HepG2 (cell line): ENCODE results near the gene MRPL38. TPM values are rescaled to one million over a fixed set of nuclear protein-coding genes. Genes with fewer than 3 reads are reported as not detected.

Experiments used
- BHLHE40 ChIP-seq: IDR thresholded peaks from 2 replicates; pipeline ENCODE4 v1.6.1; 2011; ENCODE audit warnings: low read length, improper control_type of control experiment
- CENPT ChIP-seq: sonication (generic); formaldehyde crosslinking; IDR thresholded peaks from 2 replicates; pipeline ENCODE4 v1.8.0; 2022; ENCODE audit warnings: low read depth, mild to moderate bottlenecking, moderate library complexity, missing genetic modification reagents
- FOXK1 ChIP-seq: sonication (generic); formaldehyde crosslinking; IDR thresholded peaks from 2 replicates; pipeline ENCODE4 v1.4.0; 2020; ENCODE audit warnings: low read depth, missing genetic modification reagents, borderline replicate concordance
- GTF2F1 ChIP-seq: fragments of 150-350 bp; IDR thresholded peaks from 2 replicates; pipeline ENCODE4 v1.6.1; 2014; ENCODE audit warnings: low read length
- HOXA3 ChIP-seq: sonication (generic); formaldehyde crosslinking; IDR thresholded peaks from 2 replicates; pipeline ENCODE4 v1.5.0; 2020; ENCODE audit warnings: missing genetic modification reagents
- HOXD1 ChIP-seq: sonication (generic); formaldehyde crosslinking; IDR thresholded peaks from 2 replicates; pipeline ENCODE4 v1.5.0; 2020; ENCODE audit warnings: missing genetic modification reagents
- JUN ChIP-seq: sonication (generic); formaldehyde crosslinking; IDR thresholded peaks from 2 replicates; pipeline ENCODE4 v1.4.0; 2020; ENCODE audit warnings: mild to moderate bottlenecking, missing genetic modification reagents
- RNF2 ChIP-seq: fragments of 450-650 bp; conservative IDR thresholded peaks from 2 replicates; pipeline ENCODE4 v1.6.1; 2016; ENCODE audit warnings: low read depth
- ZBTB4 ChIP-seq: sonication (generic); formaldehyde crosslinking; IDR thresholded peaks from 2 replicates; pipeline ENCODE4 v1.4.0; 2020; ENCODE audit warnings: missing genetic modification reagents, mild to moderate bottlenecking, borderline replicate concordance
- ZNF225 ChIP-seq: sonication (generic); formaldehyde crosslinking; IDR thresholded peaks from 2 replicates; pipeline ENCODE4 v1.4.0; 2020; ENCODE audit warnings: mild to moderate bottlenecking, missing genetic modification reagents
- ZNF446 ChIP-seq: sonication (generic); formaldehyde crosslinking; IDR thresholded peaks from 2 replicates; pipeline ENCODE4 v1.5.0; 2020; ENCODE audit warnings: mild to moderate bottlenecking, missing genetic modification reagents
- ZNF615 ChIP-seq: sonication (generic); formaldehyde crosslinking; IDR thresholded peaks from 2 replicates; pipeline ENCODE4 v1.5.0; 2020; ENCODE audit warnings: mild to moderate bottlenecking, missing genetic modification reagents, borderline replicate concordance
- ZNF710 ChIP-seq: sonication (generic); formaldehyde crosslinking; IDR thresholded peaks from 2 replicates; pipeline ENCODE4 v1.5.0; 2020; ENCODE audit warnings: mild to moderate bottlenecking, missing genetic modification reagents, borderline replicate concordance
- ZNF746 ChIP-seq: sonication (generic); formaldehyde crosslinking; IDR thresholded peaks from 2 replicates; pipeline ENCODE4 v1.8.0; 2022; ENCODE audit warnings: mild to moderate bottlenecking, missing genetic modification reagents
- ZNF792 ChIP-seq: IDR thresholded peaks from 2 replicates; pipeline ENCODE4 v1.6.1; 2016
- ZNF83 ChIP-seq: sonication (generic); formaldehyde crosslinking; IDR thresholded peaks from 2 replicates; pipeline ENCODE4 v1.4.0; 2020; ENCODE audit warnings: missing genetic modification reagents, mild to moderate bottlenecking, borderline replicate concordance
- polyA plus RNA-seq, 8 experiments: library from polyadenylated mRNA; depleted of rRNA in 3 of 8; stranded (reverse) in 7 of 8; unstranded in 1 of 8; fragments of >200 nt; fragmentation: Illumina TruSeq in 4 of 8; extraction: Trizol in 4 of 8; gene quantifications; 2 replicates each; pipeline versions ENCODE4 v1.2.1 to v1.2.3, GENCODE V29; 2011 to 2016; ENCODE audit warnings: low read depth in 4 of 8, missing spikeins in 1 of 8, mixed read lengths in 1 of 8; ENCODE audit not compliant: insufficient read depth in 1 of 8
- total RNA-seq, 5 experiments: library from RNA; depleted of rRNA; stranded (reverse); fragments of >200 nt; fragmentation: Illumina TruSeq; extraction: Trizol; gene quantifications; 2 replicates each; pipeline ENCODE4 v1.2.3, GENCODE V29; 2016; ENCODE audit warnings: low read depth in 1 of 5
- TF ChIP-seq, protein P1 (sequence below): sonication (generic); formaldehyde crosslinking; IDR thresholded peaks from 2 replicates; pipeline ENCODE4 v1.4.0; 2020; ENCODE audit warnings: missing genetic modification reagents
- TF ChIP-seq, protein P2 (sequence below): IDR thresholded peaks from 2 replicates; pipeline ENCODE4 v1.6.1; 2016; ENCODE audit warnings: missing genetic modification reagents, missing compliant biosample characterization
- TF ChIP-seq, protein P3 (sequence below): sonication (generic); formaldehyde crosslinking; IDR thresholded peaks from 2 replicates; pipeline ENCODE4 v1.5.0; 2020; ENCODE audit warnings: missing genetic modification reagents
- TF ChIP-seq, protein P4 (sequence below): sonication (generic); formaldehyde crosslinking; IDR thresholded peaks from 2 replicates; pipeline ENCODE4 v1.8.0; 2023; ENCODE audit warnings: mild to moderate bottlenecking, missing genetic modification reagents

Gene MRPL38
- total and polyA plus RNA-seq, 2 of the 13 experiments (the other 11 are each of a cell fraction or from before 2014, with no cell fraction given) = 83.7 to 125 TPM

- no peak; the same call in 1 of the 2 replicates for TF ChIP-seq ZNF710 (CRISPR knock-in tag)
- TF ChIP-seq RNF2 = no peak
- TF ChIP-seq ZBTB4 = 0 out of 2 replicates have a peak, but pooled peaks have one; percentile 28
- no peak for TF ChIP-seq GTF2F1
- 0 out of 2 replicates have a peak, but pooled peaks have one; percentile 57 for TF ChIP-seq FOXK1 (CRISPR knock-in tag)
- TF ChIP-seq ZNF792 (CRISPR knock-in tag) = no peak
- TF ChIP-seq, protein P1, sequence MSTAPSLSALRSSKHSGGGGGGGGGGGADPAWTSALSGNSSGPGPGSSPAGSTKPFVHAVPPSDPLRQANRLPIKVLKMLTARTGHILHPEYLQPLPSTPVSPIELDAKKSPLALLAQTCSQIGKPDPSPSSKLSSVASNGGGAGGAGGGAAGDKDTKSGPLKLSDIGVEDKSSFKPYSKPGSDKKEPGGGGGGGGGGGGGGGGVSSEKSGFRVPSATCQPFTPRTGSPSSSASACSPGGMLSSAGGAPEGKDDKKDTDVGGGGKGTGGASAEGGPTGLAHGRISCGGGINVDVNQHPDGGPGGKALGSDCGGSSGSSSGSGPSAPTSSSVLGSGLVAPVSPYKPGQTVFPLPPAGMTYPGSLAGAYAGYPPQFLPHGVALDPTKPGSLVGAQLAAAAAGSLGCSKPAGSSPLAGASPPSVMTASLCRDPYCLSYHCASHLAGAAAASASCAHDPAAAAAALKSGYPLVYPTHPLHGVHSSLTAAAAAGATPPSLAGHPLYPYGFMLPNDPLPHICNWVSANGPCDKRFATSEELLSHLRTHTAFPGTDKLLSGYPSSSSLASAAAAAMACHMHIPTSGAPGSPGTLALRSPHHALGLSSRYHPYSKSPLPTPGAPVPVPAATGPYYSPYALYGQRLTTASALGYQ (CRISPR knock-in tag) = 0 out of 2 replicates have a peak, but pooled peaks have one; percentile 21
- 0 out of 2 replicates have a peak, but pooled peaks have one; percentile 59 for TF ChIP-seq ZNF615 (CRISPR knock-in tag)
- TF ChIP-seq, protein P2, sequence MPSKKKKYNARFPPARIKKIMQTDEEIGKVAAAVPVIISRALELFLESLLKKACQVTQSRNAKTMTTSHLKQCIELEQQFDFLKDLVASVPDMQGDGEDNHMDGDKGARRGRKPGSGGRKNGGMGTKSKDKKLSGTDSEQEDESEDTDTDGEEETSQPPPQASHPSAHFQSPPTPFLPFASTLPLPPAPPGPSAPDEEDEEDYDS (CRISPR knock-in tag) = peak; percentile 65
- no peak for TF ChIP-seq JUN (CRISPR knock-in tag)
- no peak for TF ChIP-seq CENPT (CRISPR knock-in tag)
- TF ChIP-seq ZNF746 = 0 out of 2 replicates have a peak, but pooled peaks have one; percentile 1
- no peak for TF ChIP-seq HOXD1
- TF ChIP-seq ZNF83 (CRISPR knock-in tag) = 0 out of 2 replicates have a peak, but pooled peaks have one; percentile 68
- no peak for TF ChIP-seq BHLHE40
- TF ChIP-seq HOXA3 (CRISPR knock-in tag) = peak; percentile 69
- TF ChIP-seq, protein P3, sequence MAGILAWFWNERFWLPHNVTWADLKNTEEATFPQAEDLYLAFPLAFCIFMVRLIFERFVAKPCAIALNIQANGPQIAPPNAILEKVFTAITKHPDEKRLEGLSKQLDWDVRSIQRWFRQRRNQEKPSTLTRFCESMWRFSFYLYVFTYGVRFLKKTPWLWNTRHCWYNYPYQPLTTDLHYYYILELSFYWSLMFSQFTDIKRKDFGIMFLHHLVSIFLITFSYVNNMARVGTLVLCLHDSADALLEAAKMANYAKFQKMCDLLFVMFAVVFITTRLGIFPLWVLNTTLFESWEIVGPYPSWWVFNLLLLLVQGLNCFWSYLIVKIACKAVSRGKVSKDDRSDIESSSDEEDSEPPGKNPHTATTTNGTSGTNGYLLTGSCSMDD = no peak
- TF ChIP-seq ZNF446 (CRISPR knock-in tag) = no peak; the same call in 1 of the 2 replicates
- TF ChIP-seq ZNF225 (CRISPR knock-in tag) = peak; percentile 41; the same call in 1 of the 2 replicates
- TF ChIP-seq, protein P4, sequence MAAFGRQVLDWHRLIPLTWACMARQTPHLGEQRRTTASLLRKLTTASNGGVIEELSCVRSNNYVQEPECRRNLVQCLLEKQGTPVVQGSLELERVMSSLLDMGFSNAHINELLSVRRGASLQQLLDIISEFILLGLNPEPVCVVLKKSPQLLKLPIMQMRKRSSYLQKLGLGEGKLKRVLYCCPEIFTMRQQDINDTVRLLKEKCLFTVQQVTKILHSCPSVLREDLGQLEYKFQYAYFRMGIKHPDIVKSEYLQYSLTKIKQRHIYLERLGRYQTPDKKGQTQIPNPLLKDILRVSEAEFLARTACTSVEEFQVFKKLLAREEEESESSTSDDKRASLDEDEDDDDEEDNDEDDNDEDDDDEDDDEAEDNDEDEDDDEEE = no peak; the same call in 1 of the 2 replicates
Measured at GRCh38 chr17:75892556-75893224, 12.0 kb downstream of the MRPL38 start (continued).
